GM21515 (cell line): ENCODE data around the gene LY6G5C.

Source experiments
- ATAC-seq: cut with Tn5 transposase; IDR thresholded peaks from one replicate; pipeline ENCODE4 v1.9.1; 2021; ENCODE audit not compliant: unreplicated experiment

Gene LY6G5C

GRCh38 chr6:31642798-31643570 lies 37.9 kb downstream of the LY6G5C start:
- no peak for ATAC-seq

GRCh38 chr6:31641370-31641769 lies 39.5 kb downstream of the LY6G5C start:
- no peak for ATAC-seq

GRCh38 chr6:31640612-31641011 lies 40.3 kb downstream of the LY6G5C start:
- ATAC-seq: no peak

GRCh38 chr6:31639449-31639861 lies 41.4 kb downstream of the LY6G5C start:
- ATAC-seq: no peak

GRCh38 chr6:31639043-31639442 lies 41.8 kb downstream of the LY6G5C start:
- no peak for ATAC-seq

- ATAC-seq: no peak
These were observed 43.9 kb downstream of the LY6G5C start for GRCh38 chr6:31636698-31637596.

- ATAC-seq: no peak
These were observed 45.8 kb downstream of the LY6G5C start for GRCh38 chr6:31634969-31635575.

- no peak for ATAC-seq
These were observed 46.7 kb downstream of the LY6G5C start for GRCh38 chr6:31634131-31634530.

- no peak for ATAC-seq
These were observed 47.4 kb downstream of the LY6G5C start for GRCh38 chr6:31633447-31633846.

- ATAC-seq: no peak
These were observed 48.5 kb downstream of the LY6G5C start for GRCh38 chr6:31632279-31632946.

GRCh38 chr6:31631681-31632278 lies 49.1 kb downstream of the LY6G5C start:
- ATAC-seq: no peak

- no peak for ATAC-seq
These were observed 49.7 kb downstream of the LY6G5C start for GRCh38 chr6:31631209-31631608.

- no peak for ATAC-seq
These were observed 50.5 kb downstream of the LY6G5C start for GRCh38 chr6:31630177-31630934.

GRCh38 chr6:31629014-31629413 lies 51.9 kb downstream of the LY6G5C start:
- ATAC-seq: no peak

GRCh38 chr6:31627690-31628287 lies 53.1 kb downstream of the LY6G5C start:
- no peak for ATAC-seq

- no peak for ATAC-seq
These were observed 53.9 kb downstream of the LY6G5C start for GRCh38 chr6:31626952-31627351.
